Nephron progenitor cell (in vitro differentiated cells): Measurements from ENCODE around the gene HOXA13.

ENCODE experiments used
- DNase-seq: peaks from one replicate; pipeline ENCODE4 v3.0.0; 2021
- H3K27ac Mint-ChIP-seq: 2 replicates; pipeline ENCODE4 v1.8.0; 2021; ENCODE audit warnings: mild to moderate bottlenecking, moderate library complexity, mixed read lengths
- H3K27me3 Mint-ChIP-seq: 2 replicates; pipeline ENCODE4 v1.8.0; 2021; ENCODE audit warnings: mild to moderate bottlenecking, low read depth, mixed read lengths; ENCODE audit not compliant: poor library complexity
- H3K36me3 Mint-ChIP-seq: 2 replicates; pipeline ENCODE4 v1.8.0; 2021; ENCODE audit warnings: low read depth, mixed read lengths
- H3K4me1 Mint-ChIP-seq: 2 replicates; pipeline ENCODE4 v1.8.0; 2021; ENCODE audit warnings: mixed read lengths
- H3K4me3 Mint-ChIP-seq: 2 replicates; pipeline ENCODE4 v1.8.0; 2021; ENCODE audit warnings: mild to moderate bottlenecking, moderate library complexity, mixed read lengths
- H3K9me3 Mint-ChIP-seq: 2 replicates; pipeline ENCODE4 v1.8.0; 2021; ENCODE audit warnings: mild to moderate bottlenecking, moderate library complexity, mixed read lengths
- TF ChIP-seq, protein P1 (sequence below): fragments of 200-600 bp; sonication (generic); IDR thresholded peaks from 2 replicates; pipeline ENCODE4 v1.5.0; 2021; ENCODE audit warnings: antibody characterized with exemption

Gene HOXA13

DNA sequence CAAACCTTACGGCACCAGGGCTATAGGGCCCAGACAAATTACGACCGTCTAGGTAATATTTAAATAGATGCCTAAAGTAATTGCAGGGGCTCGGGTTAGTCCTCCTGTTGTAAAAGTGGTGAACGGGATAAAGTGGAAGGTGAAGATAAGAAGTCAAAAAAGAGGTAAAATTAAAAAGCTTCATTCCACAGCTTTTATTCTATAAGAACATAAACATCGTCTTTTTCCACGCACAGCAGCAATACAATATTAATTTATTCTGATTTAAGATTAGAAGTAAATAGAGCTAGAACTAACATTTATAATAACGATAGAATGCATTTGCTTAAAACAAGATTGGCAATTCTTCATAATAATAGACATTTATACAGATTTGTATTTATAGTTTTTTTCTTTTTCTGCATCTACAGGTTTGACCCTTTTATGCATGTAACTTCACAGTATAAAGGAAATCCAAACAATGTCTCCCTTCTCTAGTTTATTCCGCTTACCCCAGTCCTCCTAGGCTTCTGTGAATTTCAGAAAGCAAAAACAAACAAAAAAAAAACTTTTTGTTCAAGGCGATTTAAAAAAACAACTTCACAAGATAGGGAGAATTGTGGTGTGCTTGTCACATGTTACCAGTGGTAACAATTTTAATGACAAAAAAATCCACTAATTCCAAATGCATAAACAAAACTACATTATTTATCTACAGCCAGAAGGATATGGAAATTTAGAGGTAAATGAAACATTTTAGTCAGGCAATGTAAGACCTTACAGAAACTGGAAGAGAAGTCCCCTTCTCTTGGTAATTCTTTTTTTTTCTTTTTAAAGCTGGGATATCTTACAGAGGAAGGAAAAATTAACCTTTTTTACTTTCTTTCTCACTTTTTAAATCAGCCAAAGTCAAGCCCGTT is 29.2 kb downstream of the HOXA13 start:
- no peak for DNase-seq
- peaks cover 21% of the 10 kb centered on the region for H3K27me3 Mint-ChIP-seq
- H3K4me1 Mint-ChIP-seq = peaks cover 47% of the 10 kb centered on the region
- peak overlapping the region; percentile 97 for H3K4me3 Mint-ChIP-seq
- peak overlapping the region; percentile 100 for H3K27ac Mint-ChIP-seq
- TF ChIP-seq, protein P1, sequence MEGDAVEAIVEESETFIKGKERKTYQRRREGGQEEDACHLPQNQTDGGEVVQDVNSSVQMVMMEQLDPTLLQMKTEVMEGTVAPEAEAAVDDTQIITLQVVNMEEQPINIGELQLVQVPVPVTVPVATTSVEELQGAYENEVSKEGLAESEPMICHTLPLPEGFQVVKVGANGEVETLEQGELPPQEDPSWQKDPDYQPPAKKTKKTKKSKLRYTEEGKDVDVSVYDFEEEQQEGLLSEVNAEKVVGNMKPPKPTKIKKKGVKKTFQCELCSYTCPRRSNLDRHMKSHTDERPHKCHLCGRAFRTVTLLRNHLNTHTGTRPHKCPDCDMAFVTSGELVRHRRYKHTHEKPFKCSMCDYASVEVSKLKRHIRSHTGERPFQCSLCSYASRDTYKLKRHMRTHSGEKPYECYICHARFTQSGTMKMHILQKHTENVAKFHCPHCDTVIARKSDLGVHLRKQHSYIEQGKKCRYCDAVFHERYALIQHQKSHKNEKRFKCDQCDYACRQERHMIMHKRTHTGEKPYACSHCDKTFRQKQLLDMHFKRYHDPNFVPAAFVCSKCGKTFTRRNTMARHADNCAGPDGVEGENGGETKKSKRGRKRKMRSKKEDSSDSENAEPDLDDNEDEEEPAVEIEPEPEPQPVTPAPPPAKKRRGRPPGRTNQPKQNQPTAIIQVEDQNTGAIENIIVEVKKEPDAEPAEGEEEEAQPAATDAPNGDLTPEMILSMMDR = no peak
- peaks cover 52% of the 10 kb centered on the region for H3K36me3 Mint-ChIP-seq
- H3K9me3 Mint-ChIP-seq = no peaks in the 10 kb centered on the region

DNA sequence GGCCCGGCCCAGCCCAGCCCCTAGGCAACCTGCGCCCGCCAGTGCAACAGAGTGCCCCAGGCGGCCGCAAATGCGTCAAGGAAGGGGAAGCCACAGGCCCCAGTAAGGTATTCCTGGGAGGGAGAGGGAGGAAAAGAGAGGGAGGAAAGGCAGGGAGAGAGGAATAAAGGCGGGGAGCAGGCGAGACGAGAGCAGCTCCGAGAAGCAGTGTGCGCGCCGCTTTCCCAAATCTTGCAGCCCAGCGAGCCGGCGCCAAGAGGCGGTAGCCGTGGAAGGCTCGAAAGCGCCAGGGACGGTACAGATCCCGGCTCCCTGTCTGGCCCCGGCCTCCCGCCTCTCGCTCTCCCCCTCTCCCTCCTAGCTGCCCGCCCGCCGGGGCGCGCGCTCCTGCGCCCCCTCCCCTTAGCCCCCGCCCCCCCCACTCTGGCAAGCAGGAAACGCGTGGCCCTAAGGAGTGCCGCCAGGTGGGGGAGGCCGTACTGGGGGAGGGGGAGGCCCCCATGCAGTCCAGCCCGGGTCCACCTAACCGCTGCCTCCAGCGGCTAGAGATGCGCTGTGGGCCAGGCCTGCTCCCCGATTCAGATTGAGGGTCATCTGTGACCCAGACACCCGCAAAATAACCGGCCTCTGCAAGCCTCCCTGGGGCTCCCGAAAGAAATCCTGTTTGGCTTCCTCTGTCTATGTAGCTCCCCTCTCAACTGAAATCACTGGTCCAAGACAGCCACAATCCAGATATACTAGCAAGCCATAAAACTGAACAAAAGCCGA is 30.0 kb downstream of the HOXA13 start:
- Mint-ChIP-seq H3K4me1 (peaks cover 42% of the 10 kb centered on the region), H3K9me3 (no peaks in the 10 kb centered on the region), H3K4me3 (peak overlapping the region; percentile 97), H3K27ac (peak overlapping the region; percentile 100), H3K36me3 (peaks cover 57% of the 10 kb centered on the region), H3K27me3 (peaks cover 21% of the 10 kb centered on the region)
- TF ChIP-seq, protein P1 = no peak
- peak; percentile 63 for DNase-seq

DNA sequence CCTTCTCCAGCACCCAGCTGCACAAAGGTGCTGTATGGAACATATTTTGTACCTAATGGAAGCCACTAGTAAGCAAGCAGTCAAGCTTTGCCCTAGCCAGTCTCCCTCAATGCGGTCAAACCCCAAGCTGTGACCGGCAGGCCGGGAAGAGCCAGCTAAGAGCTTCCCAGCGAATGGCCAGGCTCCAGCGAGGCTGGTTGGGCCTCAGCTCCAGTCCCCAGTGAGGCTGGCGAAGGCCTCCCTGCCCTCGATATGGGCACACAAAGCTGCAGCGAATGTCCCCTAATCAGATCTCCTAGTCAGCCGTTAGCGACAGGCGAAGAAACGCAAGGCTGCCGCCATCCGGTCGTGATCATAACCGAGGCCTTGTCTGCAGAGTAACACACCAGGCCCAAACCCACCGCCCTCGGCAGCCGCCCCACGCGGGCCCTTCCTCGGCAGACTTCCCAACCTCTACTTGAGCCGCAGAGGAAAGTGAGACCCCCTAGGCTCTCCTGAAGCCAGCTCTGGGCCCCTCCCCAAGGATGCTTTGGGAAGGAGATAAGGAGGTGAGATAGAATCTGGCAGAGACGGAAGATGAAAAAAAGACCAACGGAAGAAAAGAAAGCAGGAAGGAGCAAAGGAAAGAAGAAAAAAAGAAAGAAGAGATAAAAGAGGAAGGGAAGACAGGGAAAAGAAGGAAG is 31.5 kb downstream of the HOXA13 start:
- H3K4me3 Mint-ChIP-seq = peak overlapping the region; percentile 97
- peaks cover 19% of the 10 kb centered on the region for H3K27me3 Mint-ChIP-seq
- TF ChIP-seq, protein P1 = no peak
- H3K4me1 Mint-ChIP-seq = peaks cover 38% of the 10 kb centered on the region
- peak overlapping the region; percentile 98 for H3K27ac Mint-ChIP-seq
- H3K36me3 Mint-ChIP-seq = peaks cover 71% of the 10 kb centered on the region
- DNase-seq = peak; percentile 58
- no peaks in the 10 kb centered on the region for H3K9me3 Mint-ChIP-seq

DNA sequence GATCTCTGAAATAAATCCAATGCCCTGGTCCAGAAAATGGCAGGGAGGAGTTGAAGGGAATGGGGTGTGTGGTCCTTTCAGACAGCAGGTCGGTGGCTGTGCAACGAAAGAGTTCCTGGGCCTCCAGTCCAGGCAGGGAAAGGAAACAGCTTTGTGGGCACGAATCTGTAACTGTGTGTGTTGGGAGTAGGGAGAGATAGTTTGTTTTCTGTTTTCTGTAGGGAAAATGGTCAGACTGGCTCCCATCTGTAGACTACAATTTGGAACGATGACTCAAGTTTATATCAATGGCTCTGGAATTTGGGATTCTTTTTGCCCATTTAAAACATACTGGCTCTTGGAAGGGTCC is 32.0 kb downstream of the HOXA13 start:
- Mint-ChIP-seq H3K27ac (peak overlapping the region; percentile 98), H3K4me1 (peaks cover 38% of the 10 kb centered on the region), H3K4me3 (peak overlapping the region; percentile 97), H3K36me3 (peaks cover 76% of the 10 kb centered on the region), H3K27me3 (peaks cover 19% of the 10 kb centered on the region), H3K9me3 (no peaks in the 10 kb centered on the region)
- DNase-seq = peak; percentile 6
- TF ChIP-seq, protein P1 = no peak

DNA sequence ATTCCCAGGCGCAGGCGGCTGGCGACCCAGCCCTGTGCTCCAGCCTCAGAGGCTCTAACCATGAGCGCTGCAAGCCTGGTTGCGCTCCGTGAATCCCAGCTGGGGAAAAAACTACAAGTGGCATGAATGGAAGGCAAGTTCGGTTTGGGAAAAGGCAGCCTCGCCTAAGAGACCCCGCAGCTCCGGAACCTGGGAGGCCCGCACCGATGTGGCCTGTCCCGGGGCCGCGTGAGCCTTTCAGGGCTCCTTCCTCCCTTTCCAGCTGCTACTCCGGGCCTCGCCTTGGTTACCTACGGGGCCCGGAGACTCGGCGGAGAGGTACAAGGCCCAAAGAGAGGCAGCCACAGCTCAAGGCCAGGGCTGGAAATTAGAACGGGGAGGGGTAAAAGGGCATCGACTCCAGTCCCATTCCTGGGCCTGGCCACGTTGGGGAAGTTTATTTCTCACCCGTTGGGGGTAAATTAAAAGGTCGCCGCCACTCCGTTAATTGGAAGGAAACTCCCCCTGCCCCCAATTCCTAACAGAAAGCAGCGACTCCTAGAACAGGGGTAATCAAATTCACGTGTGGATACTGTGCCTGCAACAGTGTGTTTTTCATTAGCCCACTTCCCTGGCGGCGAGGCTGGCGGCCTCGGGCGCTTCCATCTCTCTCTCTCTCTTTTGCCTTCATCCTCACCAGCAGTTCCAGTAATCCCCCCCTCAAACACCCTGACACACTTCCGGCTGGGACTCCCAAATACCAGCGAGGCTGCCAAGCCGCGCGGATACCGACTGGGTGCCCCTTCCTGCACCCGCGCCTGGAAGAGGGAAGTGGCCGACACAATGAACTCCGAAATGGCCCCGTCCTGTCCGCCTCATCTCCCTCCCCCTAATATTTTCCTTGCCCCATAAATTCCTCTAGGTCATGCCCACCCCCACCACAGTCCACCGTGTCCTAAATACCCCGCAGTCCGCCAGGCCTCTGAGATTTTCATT is 33.1 kb downstream of the HOXA13 start:
- TF ChIP-seq, protein P1 = no peak
- peak; percentile 47 for DNase-seq
- H3K4me1 Mint-ChIP-seq = peaks cover 35% of the 10 kb centered on the region
- H3K27ac Mint-ChIP-seq = peak overlapping the region; percentile 98
- peaks cover 19% of the 10 kb centered on the region for H3K27me3 Mint-ChIP-seq
- peak overlapping the region; percentile 97 for H3K4me3 Mint-ChIP-seq
- H3K9me3 Mint-ChIP-seq = no peaks in the 10 kb centered on the region
- peaks cover 79% of the 10 kb centered on the region for H3K36me3 Mint-ChIP-seq
